ENCODE measurements around the gene IRAK2. TPM values are rescaled to one million over a fixed set of nuclear protein-coding genes. Genes with fewer than 3 reads are reported as not detected.
A peak's percentile ranks its signal among the peaks of the same experiment; 100 is the strongest.

The IRAK2 gene
- total and polyA plus RNA-seq, 7 donors, result 1.1 to 6.1 (median 2.8) TPM

GRCh38 chr3:10180738-10181295 lies 16.1 kb downstream of the IRAK2 start:
- intact Hi-C loops (cut with DNase I), result no loop called here
- no peaks in the 10 kb centered on the region for H3K9me3 ChIP-seq
- DNase-seq, result no peak
- no peaks in the 10 kb centered on the region for H3K27me3 ChIP-seq
- 87% methylated on average over 10 of the region's 10 CpGs for WGBS, 2 donors
- H3K36me3 ChIP-seq, result peaks cover 0 to 21% (median 0%) of the 10 kb centered on the region in 4 donors
- no peak overlapping the region for H3K27ac ChIP-seq
- no peak for TF ChIP-seq POLR2AphosphoS5 (IDR thresholded peaks at IDR 0.05)
- TF ChIP-seq POLR2A (IDR thresholded peaks at IDR 0.05), result no peak
- no peak for TF ChIP-seq EP300 (IDR thresholded peaks at IDR 0.05)
- TF ChIP-seq CTCF (IDR thresholded peaks at IDR 0.05), result no peak
- no peaks in the 10 kb centered on the region for H3K4me1 ChIP-seq
- H3K4me3 ChIP-seq, result no peak overlapping the region

GRCh38 chr3:10182950-10183349 lies 18.2 kb downstream of the IRAK2 start:
- intact Hi-C loops (cut with DNase I), result no loop called here
- Histone ChIP-seq H3K27ac (no peak overlapping the region), H3K36me3 (peaks cover 0 to 21% (median 0%) of the 10 kb centered on the region in 4 donors), H3K4me3 (no peak overlapping the region), H3K9me3 (no peaks in the 10 kb centered on the region), H3K27me3 (no peaks in the 10 kb centered on the region), H3K4me1 (peaks cover 0 to 8% (median 0%) of the 10 kb centered on the region in 4 donors)
- 94 to 95% methylated on average over 5 of the region's 5 CpGs for WGBS, 2 donors
- TF ChIP-seq POLR2A (IDR thresholded peaks at IDR 0.05) (no peak), POLR2AphosphoS5 (IDR thresholded peaks at IDR 0.05) (no peak)
- DNase-seq, result no peak

- no peaks in the 10 kb centered on the region for H3K9me3 ChIP-seq
- intact Hi-C loops (cut with DNase I), result no loop called here
- H3K36me3 ChIP-seq, result peaks cover 0 to 15% (median 0%) of the 10 kb centered on the region in 4 donors
- H3K27ac ChIP-seq, result no peak overlapping the region
- WGBS, 2 donors, result 61 to 74% methylated on average over 2 of the region's 2 CpGs
- no peaks in the 10 kb centered on the region for H3K27me3 ChIP-seq
- DNase-seq, result no peak
- TF ChIP-seq POLR2A (IDR thresholded peaks at IDR 0.05), result no peak
- no peak for TF ChIP-seq CTCF (IDR thresholded peaks at IDR 0.05)
- TF ChIP-seq POLR2AphosphoS5 (IDR thresholded peaks at IDR 0.05), result no peak
- no peak for TF ChIP-seq EP300 (IDR thresholded peaks at IDR 0.05)
- H3K4me3 ChIP-seq, result no peak overlapping the region
- H3K4me1 ChIP-seq, result peaks cover 0 to 15% (median 8%) of the 10 kb centered on the region in 4 donors
Observed at GRCh38 chr3:10184250-10184649, 19.5 kb downstream of the IRAK2 start.

- Histone ChIP-seq H3K4me3 (no peak overlapping the region), H3K27ac (peak overlapping the region in 1 of 4 donors; percentile 2), H3K9me3 (no peaks in the 10 kb centered on the region), H3K36me3 (peaks cover 0 to 4% (median 0%) of the 10 kb centered on the region in 4 donors), H3K4me1 (peaks cover 0 to 33% (median 26%) of the 10 kb centered on the region in 4 donors), H3K27me3 (no peaks in the 10 kb centered on the region)
- 69 to 85% methylated on average over 12 of the region's 12 CpGs for WGBS, 2 donors
- no peak for DNase-seq
- TF ChIP-seq POLR2AphosphoS5 (IDR thresholded peaks at IDR 0.05) (no peak), CTCF (IDR thresholded peaks at IDR 0.05) (no peak), POLR2A (IDR thresholded peaks at IDR 0.05) (no peak), EP300 (IDR thresholded peaks at IDR 0.05) (no peak)
- intact Hi-C loops (cut with DNase I), result no loop called here
Observed at GRCh38 chr3:10185804-10186762, 21.4 kb downstream of the IRAK2 start.

- TF ChIP-seq POLR2A (IDR thresholded peaks at IDR 0.05) (no peak), POLR2AphosphoS5 (IDR thresholded peaks at IDR 0.05) (no peak), CTCF (IDR thresholded peaks at IDR 0.05) (no peak)
- no peak overlapping the region for H3K27ac ChIP-seq
- no peak overlapping the region for H3K4me3 ChIP-seq
- no peaks in the 10 kb centered on the region for H3K9me3 ChIP-seq
- intact Hi-C loops (cut with DNase I), result no loop called here
- WGBS, 2 donors, result 87 to 89% methylated on average over 4 of the region's 4 CpGs
- H3K36me3 ChIP-seq, result peaks cover 0 to 4% (median 0%) of the 10 kb centered on the region in 4 donors
- DNase-seq, result no peak
- H3K27me3 ChIP-seq, result no peaks in the 10 kb centered on the region
- peaks cover 0 to 46% (median 39%) of the 10 kb centered on the region in 4 donors for H3K4me1 ChIP-seq
Observed at GRCh38 chr3:10187290-10187876, 22.7 kb downstream of the IRAK2 start.
